ENCODE data around the gene FOXO6.

GRCh38 chr1:41418857-41419583, 57.8 kb downstream of the FOXO6 start:
- TF ChIP-seq, protein P1, sequence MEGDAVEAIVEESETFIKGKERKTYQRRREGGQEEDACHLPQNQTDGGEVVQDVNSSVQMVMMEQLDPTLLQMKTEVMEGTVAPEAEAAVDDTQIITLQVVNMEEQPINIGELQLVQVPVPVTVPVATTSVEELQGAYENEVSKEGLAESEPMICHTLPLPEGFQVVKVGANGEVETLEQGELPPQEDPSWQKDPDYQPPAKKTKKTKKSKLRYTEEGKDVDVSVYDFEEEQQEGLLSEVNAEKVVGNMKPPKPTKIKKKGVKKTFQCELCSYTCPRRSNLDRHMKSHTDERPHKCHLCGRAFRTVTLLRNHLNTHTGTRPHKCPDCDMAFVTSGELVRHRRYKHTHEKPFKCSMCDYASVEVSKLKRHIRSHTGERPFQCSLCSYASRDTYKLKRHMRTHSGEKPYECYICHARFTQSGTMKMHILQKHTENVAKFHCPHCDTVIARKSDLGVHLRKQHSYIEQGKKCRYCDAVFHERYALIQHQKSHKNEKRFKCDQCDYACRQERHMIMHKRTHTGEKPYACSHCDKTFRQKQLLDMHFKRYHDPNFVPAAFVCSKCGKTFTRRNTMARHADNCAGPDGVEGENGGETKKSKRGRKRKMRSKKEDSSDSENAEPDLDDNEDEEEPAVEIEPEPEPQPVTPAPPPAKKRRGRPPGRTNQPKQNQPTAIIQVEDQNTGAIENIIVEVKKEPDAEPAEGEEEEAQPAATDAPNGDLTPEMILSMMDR (conservative IDR thresholded peaks at IDR 0.05; ENCODE audit: low read depth, low read length): no peak
- no peak for TF ChIP-seq EZH2 (IDR thresholded peaks at IDR 0.05; ENCODE audit: borderline replicate concordance, low read depth, low read length, poor library complexity, severe bottlenecking)
